Chondrocyte (in vitro differentiated cells): ENCODE data around the gene OLR1. TPM values are rescaled to one million over a fixed set of nuclear protein-coding genes. Genes with fewer than 3 reads are reported as not detected.

Source experiments
- DNase-seq: peaks from one replicate; pipeline ENCODE4 v3.0.0; 2021; ENCODE audit warnings: mixed read lengths, low spot score
- H3K27ac Mint-ChIP-seq: one replicate; pipeline ENCODE4 v1.8.0; 2021; ENCODE audit warnings: mild to moderate bottlenecking, moderate library complexity, mixed read lengths; ENCODE audit not compliant: unreplicated experiment
- H3K27me3 Mint-ChIP-seq: 2 replicates; pipeline ENCODE4 v1.8.0; 2021; ENCODE audit warnings: low read depth, mixed read lengths
- H3K36me3 Mint-ChIP-seq: 2 replicates; pipeline ENCODE4 v1.8.0; 2021; ENCODE audit warnings: low read depth, mixed read lengths
- H3K4me1 Mint-ChIP-seq: 2 replicates; pipeline ENCODE4 v1.8.0; 2021; ENCODE audit warnings: low read depth, mild to moderate bottlenecking, mixed read lengths
- H3K4me3 Mint-ChIP-seq: one replicate; pipeline ENCODE4 v1.8.0; 2021; ENCODE audit warnings: mild to moderate bottlenecking, moderate library complexity, mixed read lengths; ENCODE audit not compliant: unreplicated experiment
- H3K9me3 Mint-ChIP-seq: 2 replicates; pipeline ENCODE4 v1.8.0; 2021; ENCODE audit warnings: low read depth, mixed read lengths
- total RNA-seq: library from RNA; stranded (reverse); gene quantifications from 3 replicates; pipeline ENCODE4 v1.2.1, GENCODE V29; 2021
- TF ChIP-seq, protein P1 (sequence below): fragments of 200-600 bp; sonication (generic); IDR thresholded peaks from 2 replicates; pipeline ENCODE4 v1.5.0; 2021; ENCODE audit warnings: antibody characterized with exemption, mild to moderate bottlenecking, moderate library complexity

The OLR1 gene
- total RNA-seq, 1 donor from 2014 or later, result not detected

- Mint-ChIP-seq H3K36me3 (no peaks in the 10 kb centered on the region), H3K4me3 (no peak overlapping the region), H3K9me3 (no peaks in the 10 kb centered on the region), H3K4me1 (peaks cover 12% of the 10 kb centered on the region), H3K27ac (no peak overlapping the region), H3K27me3 (peaks cover 12% of the 10 kb centered on the region)
- no peak for DNase-seq
- TF ChIP-seq, protein P1, sequence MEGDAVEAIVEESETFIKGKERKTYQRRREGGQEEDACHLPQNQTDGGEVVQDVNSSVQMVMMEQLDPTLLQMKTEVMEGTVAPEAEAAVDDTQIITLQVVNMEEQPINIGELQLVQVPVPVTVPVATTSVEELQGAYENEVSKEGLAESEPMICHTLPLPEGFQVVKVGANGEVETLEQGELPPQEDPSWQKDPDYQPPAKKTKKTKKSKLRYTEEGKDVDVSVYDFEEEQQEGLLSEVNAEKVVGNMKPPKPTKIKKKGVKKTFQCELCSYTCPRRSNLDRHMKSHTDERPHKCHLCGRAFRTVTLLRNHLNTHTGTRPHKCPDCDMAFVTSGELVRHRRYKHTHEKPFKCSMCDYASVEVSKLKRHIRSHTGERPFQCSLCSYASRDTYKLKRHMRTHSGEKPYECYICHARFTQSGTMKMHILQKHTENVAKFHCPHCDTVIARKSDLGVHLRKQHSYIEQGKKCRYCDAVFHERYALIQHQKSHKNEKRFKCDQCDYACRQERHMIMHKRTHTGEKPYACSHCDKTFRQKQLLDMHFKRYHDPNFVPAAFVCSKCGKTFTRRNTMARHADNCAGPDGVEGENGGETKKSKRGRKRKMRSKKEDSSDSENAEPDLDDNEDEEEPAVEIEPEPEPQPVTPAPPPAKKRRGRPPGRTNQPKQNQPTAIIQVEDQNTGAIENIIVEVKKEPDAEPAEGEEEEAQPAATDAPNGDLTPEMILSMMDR, result no peak
These were observed 7.8 kb upstream of the OLR1 start for GRCh38 chr12:10179776-10180181.

DNA sequence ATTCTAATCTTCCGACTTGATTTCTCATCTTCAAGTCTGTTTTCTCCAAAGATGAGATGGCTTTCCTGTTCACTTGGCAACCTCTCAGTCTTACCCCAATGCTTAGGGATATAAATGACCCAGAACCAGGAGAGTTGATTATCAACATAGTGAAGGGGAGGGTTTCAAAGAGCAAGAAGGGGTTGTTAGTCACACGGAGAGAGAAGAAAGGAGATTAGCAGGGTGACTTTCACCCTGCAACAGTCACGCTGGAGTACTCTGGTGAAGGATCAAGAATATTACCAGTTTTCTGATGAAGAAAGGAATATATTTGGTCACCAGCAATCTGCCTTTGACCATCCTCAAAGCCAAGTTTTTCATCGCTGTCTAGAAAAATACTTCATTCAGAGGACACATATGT lies 6.9 kb upstream of the OLR1 start, which contains the start of gene TMEM52B:
Gene TMEM52B, plus strand, starts transcription at position 212 of the 400 bp plus-strand sequence. CDS start 543 bp downstream, outside the sequence.
- Mint-ChIP-seq H3K36me3 (no peaks in the 10 kb centered on the region), H3K4me3 (no peak within 1 kb of the TSS), H3K4me1 (peaks cover 5% of the 10 kb centered on the region), H3K9me3 (no peaks in the 10 kb centered on the region), H3K27me3 (peaks cover 12% of the 10 kb centered on the region), H3K27ac (no peak within 1 kb of the TSS)
- DNase-seq, result no peak
- TF ChIP-seq, protein P1, result no peak

GRCh38 chr12:10175846-10176636 lies 4.1 kb upstream of the OLR1 start:
- no peak for DNase-seq
- TF ChIP-seq, protein P1, result no peak
- Mint-ChIP-seq H3K9me3 (no peaks in the 10 kb centered on the region), H3K27me3 (peaks cover 12% of the 10 kb centered on the region), H3K36me3 (no peaks in the 10 kb centered on the region), H3K27ac (no peak overlapping the region), H3K4me1 (no peaks in the 10 kb centered on the region), H3K4me3 (no peak overlapping the region)

- H3K27me3 Mint-ChIP-seq, result peaks cover 12% of the 10 kb centered on the region
- no peaks in the 10 kb centered on the region for H3K36me3 Mint-ChIP-seq
- no peaks in the 10 kb centered on the region for H3K4me1 Mint-ChIP-seq
- no peak for DNase-seq
- no peak overlapping the region for H3K27ac Mint-ChIP-seq
- no peaks in the 10 kb centered on the region for H3K9me3 Mint-ChIP-seq
- no peak overlapping the region for H3K4me3 Mint-ChIP-seq
- TF ChIP-seq, protein P1, result no peak
These were observed 3.2 kb upstream of the OLR1 start for GRCh38 chr12:10174986-10175614.

DNA sequence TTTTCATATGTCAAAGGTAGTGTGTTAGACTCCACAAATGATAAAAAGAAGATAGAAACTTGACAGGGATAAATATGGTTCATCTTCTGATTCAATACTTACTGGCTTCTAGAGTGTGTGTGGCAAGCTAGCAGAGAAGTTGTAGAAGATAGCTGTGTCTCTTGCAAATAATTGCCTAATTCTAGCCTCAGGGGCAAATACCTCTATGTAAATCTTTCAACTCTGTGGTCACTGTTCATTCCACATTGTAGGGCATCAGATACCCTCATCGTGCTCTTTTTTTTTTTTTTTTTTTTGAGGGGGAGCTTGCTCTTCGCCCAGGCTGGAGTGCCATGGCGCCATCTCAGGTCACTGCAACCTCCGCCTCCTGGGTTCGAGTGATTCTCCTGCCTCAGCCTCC lies 1.7 kb downstream of the OLR1 start:
- no peaks in the 10 kb centered on the region for H3K36me3 Mint-ChIP-seq
- no peak overlapping the region for H3K27ac Mint-ChIP-seq
- H3K4me3 Mint-ChIP-seq, result no peak overlapping the region
- no peak for DNase-seq
- peaks cover 7% of the 10 kb centered on the region for H3K4me1 Mint-ChIP-seq
- TF ChIP-seq, protein P1, result no peak
- peaks cover 3% of the 10 kb centered on the region for H3K27me3 Mint-ChIP-seq
- no peaks in the 10 kb centered on the region for H3K9me3 Mint-ChIP-seq
